Measurements from ENCODE around the gene UNC13B.

GRCh38 chr9:35114113-35114839 is 47.5 kb upstream of the UNC13B start:
- TF ChIP-seq EZH2phosphoT487 (IDR thresholded peaks at IDR 0.05; ENCODE audit: unreplicated experiment) = no peak
- TF ChIP-seq, protein P1, sequence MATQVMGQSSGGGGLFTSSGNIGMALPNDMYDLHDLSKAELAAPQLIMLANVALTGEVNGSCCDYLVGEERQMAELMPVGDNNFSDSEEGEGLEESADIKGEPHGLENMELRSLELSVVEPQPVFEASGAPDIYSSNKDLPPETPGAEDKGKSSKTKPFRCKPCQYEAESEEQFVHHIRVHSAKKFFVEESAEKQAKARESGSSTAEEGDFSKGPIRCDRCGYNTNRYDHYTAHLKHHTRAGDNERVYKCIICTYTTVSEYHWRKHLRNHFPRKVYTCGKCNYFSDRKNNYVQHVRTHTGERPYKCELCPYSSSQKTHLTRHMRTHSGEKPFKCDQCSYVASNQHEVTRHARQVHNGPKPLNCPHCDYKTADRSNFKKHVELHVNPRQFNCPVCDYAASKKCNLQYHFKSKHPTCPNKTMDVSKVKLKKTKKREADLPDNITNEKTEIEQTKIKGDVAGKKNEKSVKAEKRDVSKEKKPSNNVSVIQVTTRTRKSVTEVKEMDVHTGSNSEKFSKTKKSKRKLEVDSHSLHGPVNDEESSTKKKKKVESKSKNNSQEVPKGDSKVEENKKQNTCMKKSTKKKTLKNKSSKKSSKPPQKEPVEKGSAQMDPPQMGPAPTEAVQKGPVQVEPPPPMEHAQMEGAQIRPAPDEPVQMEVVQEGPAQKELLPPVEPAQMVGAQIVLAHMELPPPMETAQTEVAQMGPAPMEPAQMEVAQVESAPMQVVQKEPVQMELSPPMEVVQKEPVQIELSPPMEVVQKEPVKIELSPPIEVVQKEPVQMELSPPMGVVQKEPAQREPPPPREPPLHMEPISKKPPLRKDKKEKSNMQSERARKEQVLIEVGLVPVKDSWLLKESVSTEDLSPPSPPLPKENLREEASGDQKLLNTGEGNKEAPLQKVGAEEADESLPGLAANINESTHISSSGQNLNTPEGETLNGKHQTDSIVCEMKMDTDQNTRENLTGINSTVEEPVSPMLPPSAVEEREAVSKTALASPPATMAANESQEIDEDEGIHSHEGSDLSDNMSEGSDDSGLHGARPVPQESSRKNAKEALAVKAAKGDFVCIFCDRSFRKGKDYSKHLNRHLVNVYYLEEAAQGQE (IDR thresholded peaks at IDR 0.05; ENCODE audit: unreplicated experiment) = no peak
- TF ChIP-seq, protein P2, sequence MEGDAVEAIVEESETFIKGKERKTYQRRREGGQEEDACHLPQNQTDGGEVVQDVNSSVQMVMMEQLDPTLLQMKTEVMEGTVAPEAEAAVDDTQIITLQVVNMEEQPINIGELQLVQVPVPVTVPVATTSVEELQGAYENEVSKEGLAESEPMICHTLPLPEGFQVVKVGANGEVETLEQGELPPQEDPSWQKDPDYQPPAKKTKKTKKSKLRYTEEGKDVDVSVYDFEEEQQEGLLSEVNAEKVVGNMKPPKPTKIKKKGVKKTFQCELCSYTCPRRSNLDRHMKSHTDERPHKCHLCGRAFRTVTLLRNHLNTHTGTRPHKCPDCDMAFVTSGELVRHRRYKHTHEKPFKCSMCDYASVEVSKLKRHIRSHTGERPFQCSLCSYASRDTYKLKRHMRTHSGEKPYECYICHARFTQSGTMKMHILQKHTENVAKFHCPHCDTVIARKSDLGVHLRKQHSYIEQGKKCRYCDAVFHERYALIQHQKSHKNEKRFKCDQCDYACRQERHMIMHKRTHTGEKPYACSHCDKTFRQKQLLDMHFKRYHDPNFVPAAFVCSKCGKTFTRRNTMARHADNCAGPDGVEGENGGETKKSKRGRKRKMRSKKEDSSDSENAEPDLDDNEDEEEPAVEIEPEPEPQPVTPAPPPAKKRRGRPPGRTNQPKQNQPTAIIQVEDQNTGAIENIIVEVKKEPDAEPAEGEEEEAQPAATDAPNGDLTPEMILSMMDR (conservative IDR thresholded peaks at IDR 0.05; ENCODE audit: low read depth in 2 of 2) = no peak
- no peak for TF ChIP-seq EZH2 (IDR thresholded peaks at IDR 0.05; ENCODE audit: low read depth, unreplicated experiment)
- TF ChIP-seq CREB1 (CRISPR knock-in tag; IDR thresholded peaks at IDR 0.05; ENCODE audit: low read depth) = no peak
- no peak for TF ChIP-seq POLR2AphosphoS5 (IDR thresholded peaks at IDR 0.05; ENCODE audit: low read depth)
- TF ChIP-seq JUNB (IDR thresholded peaks at IDR 0.05; ENCODE audit: unreplicated experiment) = no peak
- TF ChIP-seq NANOG (IDR thresholded peaks at IDR 0.05; ENCODE audit: borderline replicate concordance) = no peak
- TF ChIP-seq ZNF331 (CRISPR knock-in tag; IDR thresholded peaks at IDR 0.05; ENCODE audit: low read depth) = no peak
- TF ChIP-seq STAT1 (IDR thresholded peaks at IDR 0.05; ENCODE audit: unreplicated experiment) = no peak
- TF ChIP-seq ETS1 (IDR thresholded peaks at IDR 0.05) = no peak
- no peak for TF ChIP-seq ZNF462 (CRISPR knock-in tag; IDR thresholded peaks at IDR 0.05)
- no peak for TF ChIP-seq ZNF114 (CRISPR knock-in tag; IDR thresholded peaks at IDR 0.05)
